ENCODE measurements around the gene NFIX. TPM values are rescaled to one million over a fixed set of nuclear protein-coding genes. Genes with fewer than 3 reads are reported as not detected.

Gene NFIX
- total and polyA plus RNA-seq, 2 of the 13 experiments (the other 11 are each of a cell fraction or from before 2014, with no cell fraction given), result 3.4 to 5.4 TPM

GRCh38 chr19:13026462-13027370, 31.4 kb downstream of the NFIX start (continued):
- TF ChIP-seq ZBTB40 (IDR thresholded peaks at IDR 0.05) (no peak), ZBTB40 (CRISPR knock-in tag; IDR thresholded peaks at IDR 0.05) (no peak), YEATS4 (CRISPR knock-in tag; IDR thresholded peaks at IDR 0.05; ENCODE audit: borderline replicate concordance) (no peak), ZNF33A (CRISPR knock-in tag; IDR thresholded peaks at IDR 0.05; ENCODE audit: borderline replicate concordance) (no peak), ATF2 (CRISPR knock-in tag; IDR thresholded peaks at IDR 0.05) (peak; percentile 72; the same call in 1 of the 2 replicates), ZNF543 (CRISPR knock-in tag; IDR thresholded peaks at IDR 0.05) (peak; percentile 64; the same call in 1 of the 2 replicates), TMF1 (CRISPR knock-in tag; IDR thresholded peaks at IDR 0.05; ENCODE audit: low read depth) (no peak), ZNF33B (CRISPR knock-in tag; IDR thresholded peaks at IDR 0.05) (no peak), ZNF496 (CRISPR knock-in tag; IDR thresholded peaks at IDR 0.05; ENCODE audit: insufficient replicate concordance) (no peak), ZNF816 (CRISPR knock-in tag; IDR thresholded peaks at IDR 0.05; ENCODE audit: borderline replicate concordance) (no peak), RERE (CRISPR knock-in tag; IDR thresholded peaks at IDR 0.05; ENCODE audit: low read depth) (peak; percentile 86), ZNF713 (CRISPR knock-in tag; IDR thresholded peaks at IDR 0.05) (no peak)
